Thyroid gland (tissue), 4 donors: ENCODE data around the gene ZNF207.

ENCODE experiments used
- CTCF ChIP-seq, 6 experiments: fragments of 200-600 bp in 3 of 6; fragments of 450-650 bp in 3 of 6; sonication (generic) in 3 of 6; IDR thresholded peaks; one replicate each; pipeline ENCODE4 v1.5.1; 2016 to 2019; ENCODE audit warnings: antibody characterized with exemption in 6 of 6, mild to moderate bottlenecking in 2 of 6, inconsistent platforms in 1 of 6, moderate library complexity in 1 of 6
- POLR2A ChIP-seq, 2 donors: fragments of 450-650 bp; IDR thresholded peaks; one replicate each; pipeline ENCODE4 v1.6.1; 2017; ENCODE audit warnings: antibody characterized with exemption in 2 of 2, mild to moderate bottlenecking in 2 of 2, moderate library complexity in 1 of 2

- TF ChIP-seq CTCF (IDR thresholded peaks at IDR 0.05) (no peak), POLR2A (IDR thresholded peaks at IDR 0.05) (no peak)
Measured at GRCh38 chr17:32314636-32315035, 35.3 kb upstream of the ZNF207 start.
